IMR-90 (cell line): ENCODE results near the gene TXNL4A. TPM values are rescaled to one million over a fixed set of nuclear protein-coding genes. Genes with fewer than 3 reads are reported as not detected.

Experiments
- ATAC-seq: fragments of 200-7000 bp; cut with Tn5 transposase; 2 replicates; pipeline ENCODE4 v1.9.1; 2020; ENCODE audit warnings: low read depth, mild to moderate bottlenecking, moderate library complexity
- BruUV-seq: library from RNA; stranded (reverse); fragments of 400-500 nt; replicated peaks from 2 replicates; lab custom pipeline; 2021; lab: Mats Ljungman, UMichigan
- CTCF ChIA-PET: fragments of 300-600 bp; formaldehyde crosslinking; extraction: SDS; loops from one replicate; lab custom pipeline; 2021; ENCODE audit warnings: antibody characterized with exemption; lab: Yijun Ruan, JAX
- POLR2A ChIA-PET: fragments of 300-600 bp; sonication (Branson Sonifier 250); formaldehyde crosslinking; loops from one replicate; lab custom pipeline; 2022; ENCODE audit warnings: antibody characterized with exemption; ENCODE audit not compliant: unreplicated experiment; lab: Charles Lee
- DNase-seq: peaks from one replicate; pipeline ENCODE4 v3.0.0; 2013
- H2AFZ ChIP-seq: replicated peaks from 2 replicates; pipeline ENCODE3; 2013; ENCODE audit warnings: low read length, mild to moderate bottlenecking; ENCODE audit not compliant: poor library complexity
- H2AK5ac ChIP-seq: 2 replicates; pipeline ENCODE4 v1.6.1; 2013; ENCODE audit warnings: low read depth, low read length, inconsistent platforms
- H2AK9ac ChIP-seq: replicated peaks from 2 replicates; pipeline ENCODE3; 2013; ENCODE audit warnings: mild to moderate bottlenecking, low read depth, low read length, moderate library complexity; ENCODE audit not compliant: poor library complexity
- H2BK120ac ChIP-seq: 2 replicates; pipeline ENCODE4 v1.6.1; 2013; ENCODE audit warnings: low read depth, low read length, inconsistent platforms
- H2BK15ac ChIP-seq: 3 replicates; pipeline ENCODE4 v1.6.1; 2013; ENCODE audit warnings: low read depth, low read length, inconsistent platforms
- H2BK20ac ChIP-seq: 2 replicates; pipeline ENCODE4 v1.6.1; 2013; ENCODE audit warnings: low read depth, mild to moderate bottlenecking, inconsistent platforms, low read length, moderate library complexity
- H2BK5ac ChIP-seq: 2 replicates; pipeline ENCODE4 v1.6.1; 2013; ENCODE audit warnings: mild to moderate bottlenecking, low read depth, low read length, inconsistent platforms; ENCODE audit not compliant: poor library complexity, severe bottlenecking
- H3K14ac ChIP-seq: replicated peaks from 2 replicates; pipeline ENCODE4 v1.6.1; 2013; ENCODE audit warnings: low read depth, low read length, inconsistent platforms
- H3K18ac ChIP-seq: 2 replicates; pipeline ENCODE4 v1.6.1; 2013; ENCODE audit warnings: low read depth, low read length, control low read depth
- H3K23ac ChIP-seq: 2 replicates; pipeline ENCODE4 v1.6.1; 2013; ENCODE audit warnings: low read depth, low read length, inconsistent platforms
- H3K27ac ChIP-seq: 2 replicates; pipeline ENCODE4 v1.5.1; 2013; ENCODE audit warnings: mild to moderate bottlenecking, control low read depth, low read length; ENCODE audit not compliant: insufficient read depth
- H3K27me3 ChIP-seq: 2 replicates; pipeline ENCODE4 v1.6.1; 2013; ENCODE audit warnings: low read length; ENCODE audit not compliant: control insufficient read depth, insufficient read depth
- H3K36me3 ChIP-seq: 2 replicates; pipeline ENCODE4 v1.6.1; 2013; ENCODE audit warnings: low read length, mixed read lengths; ENCODE audit not compliant: control insufficient read depth, insufficient read depth
- H3K4ac ChIP-seq: 2 replicates; pipeline ENCODE4 v1.6.1; 2013; ENCODE audit warnings: low read depth, low read length, inconsistent platforms
- H3K4me1 ChIP-seq: 2 replicates; pipeline ENCODE4 v1.6.1; 2013; ENCODE audit warnings: low read length, mixed read lengths; ENCODE audit not compliant: control insufficient read depth, insufficient read depth
- H3K4me2 ChIP-seq: 2 replicates; pipeline ENCODE4 v1.6.1; 2013; ENCODE audit warnings: low read depth, mild to moderate bottlenecking, control low read depth, low read length, moderate library complexity
- H3K4me3 ChIP-seq: 2 replicates; pipeline ENCODE4 v1.5.1; 2013; ENCODE audit warnings: low read depth, mild to moderate bottlenecking, control low read depth, low read length, moderate library complexity; ENCODE audit not compliant: insufficient read depth
- H3K56ac ChIP-seq: 2 replicates; pipeline ENCODE4 v1.6.1; 2013; ENCODE audit warnings: low read length, inconsistent platforms; ENCODE audit not compliant: insufficient read depth; ENCODE audit errors: extremely low read depth
- H3K79me1 ChIP-seq, 2 experiments: 2 replicates each; pipeline ENCODE4 v1.6.1; 2013; ENCODE audit warnings: low read length in 2 of 2, inconsistent platforms in 1 of 2, low read depth in 1 of 2
- H3K9ac ChIP-seq: 2 replicates; pipeline ENCODE4 v1.6.1; 2013; ENCODE audit warnings: low read depth, low read length, control low read depth
- H3K9me1 ChIP-seq: 2 replicates; pipeline ENCODE4 v1.6.1; 2013; ENCODE audit warnings: low read length, inconsistent platforms; ENCODE audit not compliant: insufficient read depth
- H3K9me3 ChIP-seq: 2 replicates; pipeline ENCODE4 v1.6.1; 2013; ENCODE audit warnings: low read length; ENCODE audit not compliant: control insufficient read depth, insufficient read depth
- H4K20me1 ChIP-seq: 2 replicates; pipeline ENCODE4 v1.6.1; 2013; ENCODE audit warnings: low read length, inconsistent platforms; ENCODE audit not compliant: insufficient read depth
- H4K5ac ChIP-seq: 2 replicates; pipeline ENCODE4 v1.6.1; 2013; ENCODE audit warnings: mild to moderate bottlenecking, low read depth, low read length, control low read depth
- H4K8ac ChIP-seq, 2 experiments: 2 replicates each; pipeline ENCODE4 v1.6.1; 2013; ENCODE audit warnings: low read depth in 2 of 2, low read length in 2 of 2, control low read depth in 1 of 2, inconsistent platforms in 1 of 2
- H4K91ac ChIP-seq: 2 replicates; pipeline ENCODE4 v1.6.1; 2013; ENCODE audit warnings: low read depth, low read length, inconsistent platforms; ENCODE audit not compliant: insufficient read depth
- BHLHE40 ChIP-seq: fragments of 150-350 bp; IDR thresholded peaks from 2 replicates; pipeline ENCODE4 v1.6.1; 2016; ENCODE audit warnings: mild to moderate bottlenecking, low read depth, low read length
- CEBPB ChIP-seq: IDR thresholded peaks from 2 replicates; pipeline ENCODE4 v1.6.1; 2012; ENCODE audit warnings: low read depth, low read length, improper control_type of control experiment
- CHD1 ChIP-seq: IDR thresholded peaks from 2 replicates; pipeline ENCODE4 v1.6.1; 2012; ENCODE audit warnings: low read depth, low read length, improper control_type of control experiment
- CTCF ChIP-seq: conservative IDR thresholded peaks from 2 replicates; pipeline ENCODE4 v1.5.1; 2012; ENCODE audit warnings: mild to moderate bottlenecking, low read depth, low read length, improper control_type of control experiment
- ELK1 ChIP-seq: fragments of 150-350 bp; IDR thresholded peaks from 2 replicates; pipeline ENCODE4 v1.6.1; 2016; ENCODE audit warnings: low read depth, mild to moderate bottlenecking, low read length, moderate library complexity, borderline replicate concordance
- FOS ChIP-seq: fragments of 150-350 bp; IDR thresholded peaks from 2 replicates; pipeline ENCODE4 v1.6.1; 2016; ENCODE audit warnings: low read depth, low read length
- MAFK ChIP-seq: IDR thresholded peaks from 2 replicates; pipeline ENCODE4 v1.6.1; 2012; ENCODE audit warnings: low read depth, low read length, improper control_type of control experiment
- MAZ ChIP-seq: IDR thresholded peaks from 2 replicates; pipeline ENCODE4 v1.6.1; 2012; ENCODE audit warnings: low read depth, mild to moderate bottlenecking, low read length, improper control_type of control experiment, moderate library complexity, borderline replicate concordance
- MXI1 ChIP-seq: IDR thresholded peaks from 2 replicates; pipeline ENCODE4 v1.6.1; 2012; ENCODE audit warnings: low read depth, mild to moderate bottlenecking, low read length, moderate library complexity, borderline replicate concordance
- NFE2L2 ChIP-seq: fragments of 150-350 bp; IDR thresholded peaks from 2 replicates; pipeline ENCODE4 v1.6.1; 2016; ENCODE audit warnings: low read depth, mild to moderate bottlenecking, low read length
- POLR2A ChIP-seq: IDR thresholded peaks from 2 replicates; pipeline ENCODE4 v1.6.1; 2012; ENCODE audit warnings: mild to moderate bottlenecking, low read depth, low read length
- RAD21 ChIP-seq: IDR thresholded peaks from 2 replicates; pipeline ENCODE4 v1.6.1; 2012; ENCODE audit warnings: low read length, improper control_type of control experiment
- RCOR1 ChIP-seq: IDR thresholded peaks from 2 replicates; pipeline ENCODE4 v1.6.1; 2012; ENCODE audit warnings: mild to moderate bottlenecking, low read length, improper control_type of control experiment; ENCODE audit not compliant: insufficient replicate concordance
- RFX5 ChIP-seq: IDR thresholded peaks from 2 replicates; pipeline ENCODE4 v1.8.0; 2012; ENCODE audit warnings: low read depth, mild to moderate bottlenecking, low read length, moderate library complexity
- SMC3 ChIP-seq: fragments of 150-350 bp; IDR thresholded peaks from 2 replicates; pipeline ENCODE4 v1.6.1; 2016; ENCODE audit warnings: low read depth, mild to moderate bottlenecking, antibody characterized with exemption, low read length, moderate library complexity
- USF2 ChIP-seq: fragments of 150-350 bp; IDR thresholded peaks from 2 replicates; pipeline ENCODE4 v1.6.1; 2017; ENCODE audit warnings: mild to moderate bottlenecking, antibody characterized with exemption, low read length, low read depth
- WGBS, 2 experiments: methylation state at CpG; one replicate each; pipeline versions ENCODE4 v1.1.5 to v1.1.7; 2013; ENCODE audit warnings: missing lambda C conversion rate in 2 of 2; ENCODE audit not compliant: insufficient read length in 1 of 2; ENCODE audit errors: extremely low coverage in 2 of 2; 5-methylcytosine and 5-hydroxymethylcytosine counted together
- dilution Hi-C: fragments of 300-500 bp; cut with HindIII; formaldehyde crosslinking; loops from one replicate; pipeline ENCODE4 v1.14.3; 2018; ENCODE audit warnings: low sequenced_read_pairs; ENCODE audit not compliant: unreplicated experiment
- in situ Hi-C: fragments of 300-500 bp; cut with MboI; formaldehyde crosslinking; loops from 3 replicates; pipeline ENCODE4 v1.14.3; 2019; ENCODE audit warnings: low sequenced_read_pairs, inconsistent platforms, mixed read lengths
- intact Hi-C: fragments of 100-400 bp; cut with micrococcal nuclease; formaldehyde crosslinking; loops from 2 replicates; pipeline ENCODE4 v1.10.0; 2022
- polyA plus RNA-seq, 3 experiments: library from polyadenylated mRNA; depleted of rRNA; stranded (reverse); fragments of >200 nt; gene quantifications; 2 replicates each; pipeline ENCODE4 v1.2.3, GENCODE V29; 2012; ENCODE audit warnings: low replicate concordance in 1 of 3
- total RNA-seq: library from RNA; depleted of rRNA; stranded (reverse); fragments of >200 nt; gene quantifications from 2 replicates; pipeline ENCODE4 v1.2.3, GENCODE V29; 2012

The TXNL4A gene
- total and polyA plus RNA-seq, 2 of the 4 experiments (the other 2 are of a cell fraction) = 38.7 to 103 TPM

- Histone ChIP-seq H2AK9ac (no peak overlapping the region), H3K23ac (no peak overlapping the region), H3K4me1 (no peaks in the 10 kb centered on the region), H3K9ac (no peak overlapping the region), H3K14ac (no peak overlapping the region), H3K4me3 (no peak overlapping the region), H3K9me3 (no peaks in the 10 kb centered on the region), H2BK15ac (no peak overlapping the region), H4K91ac (no peak overlapping the region), H4K5ac (no peak overlapping the region), H3K56ac (no peak overlapping the region), H2BK20ac (no peak overlapping the region), H3K27me3 (no peaks in the 10 kb centered on the region), H2AK5ac (no peak overlapping the region), H2AFZ (no peak overlapping the region), H3K36me3 (peaks cover 36% of the 10 kb centered on the region), H3K4ac (no peak overlapping the region), H3K27ac (no peak overlapping the region), H3K79me1 (peaks cover 12 to 38% of the 10 kb centered on the region in 2 experiments; a peak in 3 of 4 replicates), H3K9me1 (no peaks in the 10 kb centered on the region), H3K4me2 (no peak overlapping the region), H2BK5ac (no peak overlapping the region), H3K18ac (no peak overlapping the region), H2BK120ac (no peak overlapping the region), H4K20me1 (peaks cover 9% of the 10 kb centered on the region), H4K8ac (no peak overlapping the region)
- intact Hi-C loops (no loop called here), in situ Hi-C loops (no loop called here), dilution Hi-C loops (no loop called here)
- no peak for ATAC-seq
- DNase-seq = no peak
- CTCF ChIA-PET = no interaction called here
- POLR2A ChIA-PET = no interaction called here
- no peak for TF ChIP-seq MAZ
- no peak for TF ChIP-seq ELK1
- TF ChIP-seq NFE2L2 = no peak
- TF ChIP-seq MXI1 = no peak
- TF ChIP-seq BHLHE40 = no peak
- TF ChIP-seq MAFK = no peak
- TF ChIP-seq RAD21 = no peak
- no peak for TF ChIP-seq RFX5
- TF ChIP-seq CHD1 = no peak
- TF ChIP-seq POLR2A = no peak
- TF ChIP-seq FOS = no peak
- no peak for TF ChIP-seq CTCF
- TF ChIP-seq SMC3 = no peak
- no peak for TF ChIP-seq CEBPB
- no peak for TF ChIP-seq USF2
- no peak for TF ChIP-seq RCOR1
- WGBS, 2 experiments = 100% methylated on average over 2 of the region's 17 CpGs; no CpG with 5 or more reads in 1 of the 2 experiments
- no TSS peak for BruUV-seq
Observed at GRCh38 chr18:79922971-79923411, 65.4 kb downstream of the TXNL4A start.
